Measurements from ENCODE around the gene PPP1R14C.

DNA sequence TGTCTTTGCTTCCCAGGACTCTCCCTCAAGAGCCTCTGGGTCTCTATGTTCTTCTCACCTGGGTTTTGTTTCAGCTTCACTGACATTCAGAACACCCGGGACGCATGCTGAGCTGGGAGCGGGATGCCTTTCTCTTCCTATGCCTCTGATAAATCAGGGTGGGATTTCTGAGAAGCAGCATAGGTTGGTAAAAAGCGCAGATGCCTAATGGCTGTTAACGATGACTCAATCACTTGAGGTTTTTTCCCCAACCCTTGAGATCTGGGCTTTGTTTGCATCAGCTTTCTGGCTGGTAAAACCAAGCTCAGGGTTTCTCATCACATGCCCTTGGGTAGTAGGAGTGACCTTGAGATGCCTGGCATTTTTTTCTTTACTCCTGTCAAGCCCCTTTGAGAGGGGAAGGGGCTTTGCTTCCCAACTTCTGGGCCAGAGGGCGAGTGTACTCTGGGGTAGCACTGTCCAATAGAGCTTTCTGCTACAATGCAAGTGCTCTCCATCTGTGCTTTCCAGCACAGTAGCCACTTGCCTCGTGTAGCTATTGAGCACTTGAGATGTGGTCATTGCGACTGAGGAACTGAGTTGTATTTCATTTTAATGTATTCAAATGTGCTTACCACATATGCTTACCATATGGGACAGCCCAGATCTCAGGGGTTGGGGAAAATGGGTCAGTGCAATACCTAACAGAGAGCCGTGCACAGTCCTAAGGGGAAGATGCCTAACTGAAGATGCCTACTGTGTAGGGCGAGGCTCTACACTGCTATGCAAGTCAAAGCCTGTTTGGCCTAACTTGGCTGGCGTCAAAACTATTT lies 69.1 kb downstream of the PPP1R14C start:
- TF ChIP-seq, protein P1, sequence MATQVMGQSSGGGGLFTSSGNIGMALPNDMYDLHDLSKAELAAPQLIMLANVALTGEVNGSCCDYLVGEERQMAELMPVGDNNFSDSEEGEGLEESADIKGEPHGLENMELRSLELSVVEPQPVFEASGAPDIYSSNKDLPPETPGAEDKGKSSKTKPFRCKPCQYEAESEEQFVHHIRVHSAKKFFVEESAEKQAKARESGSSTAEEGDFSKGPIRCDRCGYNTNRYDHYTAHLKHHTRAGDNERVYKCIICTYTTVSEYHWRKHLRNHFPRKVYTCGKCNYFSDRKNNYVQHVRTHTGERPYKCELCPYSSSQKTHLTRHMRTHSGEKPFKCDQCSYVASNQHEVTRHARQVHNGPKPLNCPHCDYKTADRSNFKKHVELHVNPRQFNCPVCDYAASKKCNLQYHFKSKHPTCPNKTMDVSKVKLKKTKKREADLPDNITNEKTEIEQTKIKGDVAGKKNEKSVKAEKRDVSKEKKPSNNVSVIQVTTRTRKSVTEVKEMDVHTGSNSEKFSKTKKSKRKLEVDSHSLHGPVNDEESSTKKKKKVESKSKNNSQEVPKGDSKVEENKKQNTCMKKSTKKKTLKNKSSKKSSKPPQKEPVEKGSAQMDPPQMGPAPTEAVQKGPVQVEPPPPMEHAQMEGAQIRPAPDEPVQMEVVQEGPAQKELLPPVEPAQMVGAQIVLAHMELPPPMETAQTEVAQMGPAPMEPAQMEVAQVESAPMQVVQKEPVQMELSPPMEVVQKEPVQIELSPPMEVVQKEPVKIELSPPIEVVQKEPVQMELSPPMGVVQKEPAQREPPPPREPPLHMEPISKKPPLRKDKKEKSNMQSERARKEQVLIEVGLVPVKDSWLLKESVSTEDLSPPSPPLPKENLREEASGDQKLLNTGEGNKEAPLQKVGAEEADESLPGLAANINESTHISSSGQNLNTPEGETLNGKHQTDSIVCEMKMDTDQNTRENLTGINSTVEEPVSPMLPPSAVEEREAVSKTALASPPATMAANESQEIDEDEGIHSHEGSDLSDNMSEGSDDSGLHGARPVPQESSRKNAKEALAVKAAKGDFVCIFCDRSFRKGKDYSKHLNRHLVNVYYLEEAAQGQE (IDR thresholded peaks at IDR 0.05; ENCODE audit: borderline replicate concordance), result no peak
- TF ChIP-seq CTCF (IDR thresholded peaks at IDR 0.05; ENCODE audit: poor library complexity, severe bottlenecking), result no peak

Data from neural cell (in vitro differentiated cells).